Body of pancreas (tissue), 4 donors: ENCODE data around the gene COL9A3.

Source experiments
- CTCF ChIP-seq, 7 experiments: fragments of 450-650 bp in 4 of 7; fragments of 200-600 bp in 3 of 7; sonication (generic) in 3 of 7; IDR thresholded peaks; one replicate each; pipeline ENCODE4 v1.5.1; 2016 to 2019; ENCODE audit warnings: antibody characterized with exemption in 7 of 7
- POLR2A ChIP-seq, 3 donors: fragments of 450-650 bp; IDR thresholded peaks; one replicate each; pipeline ENCODE4 v1.6.1; 2016; ENCODE audit warnings: antibody characterized with exemption in 3 of 3, mild to moderate bottlenecking in 2 of 3

DNA sequence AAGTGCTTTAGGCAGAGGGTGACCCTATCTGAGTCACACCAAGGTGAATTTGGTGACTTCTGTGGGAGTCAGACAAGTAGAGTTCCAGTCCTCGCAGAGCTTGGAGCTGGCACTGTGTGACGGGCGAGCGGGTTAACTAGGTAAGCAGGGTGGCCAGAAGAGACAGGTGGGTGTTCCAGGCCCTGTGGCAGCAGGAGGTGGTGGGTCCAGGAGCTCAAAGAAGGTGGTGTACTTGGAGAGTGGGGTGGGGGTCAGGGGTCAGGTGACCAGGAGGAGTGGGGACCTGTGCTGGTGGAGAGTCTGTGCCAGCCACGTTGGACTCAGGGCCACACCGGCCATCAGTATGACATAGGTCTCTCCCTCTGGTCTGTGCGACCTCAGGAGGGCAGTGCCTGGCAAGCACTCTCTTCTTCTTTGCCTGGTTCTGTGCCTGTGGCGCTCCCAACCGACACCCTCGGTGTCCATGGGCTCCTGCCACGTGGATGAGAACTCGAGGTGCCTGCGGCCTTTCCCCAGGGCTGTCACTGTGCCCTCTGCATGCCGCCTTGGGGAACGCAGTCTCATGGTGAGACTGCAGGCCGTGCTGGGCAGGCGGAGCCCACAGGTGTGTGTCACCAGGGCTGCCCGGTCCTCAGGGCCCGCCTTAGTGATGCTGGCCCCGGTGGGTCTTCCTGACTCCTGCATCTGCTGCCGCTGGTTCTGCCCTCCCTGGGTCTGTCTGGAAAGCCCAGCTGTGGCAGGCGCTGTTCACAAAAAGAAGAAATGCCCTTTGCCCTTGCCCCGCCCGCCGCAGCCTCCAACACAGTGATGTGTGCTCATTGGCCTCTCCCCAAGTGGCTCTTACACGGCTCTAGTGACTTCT is 18.9 kb upstream of the COL9A3 start:
- no peak for TF ChIP-seq POLR2A (IDR thresholded peaks at IDR 0.05)
- no peak for TF ChIP-seq CTCF (IDR thresholded peaks at IDR 0.05)
